Natural killer cell (primary cell): ENCODE data around the gene OTUD4. TPM values are rescaled to one million over a fixed set of nuclear protein-coding genes. Genes with fewer than 3 reads are reported as not detected.
A peak's percentile ranks its signal among the peaks of the same experiment; 100 is the strongest.

ENCODE experiments used
- ATAC-seq, 3 donors: fragments of 150-1000 bp in 2 of 3; fragments of 200-7000 bp in 1 of 3; cut with Tn5 transposase; 1 replicate in 1 of 3; 2 replicates in 2 of 3; pipeline ENCODE4 v1.10.0; 2021; ENCODE audit warnings: mild to moderate bottlenecking in 2 of 3, moderate library complexity in 2 of 3
- DNase-seq, 2 donors: peaks; one replicate each; pipeline versions ENCODE4 v3.0.0 to v3.0.0-alpha.2; 2013 to 2021; ENCODE audit warnings: mixed read lengths in 1 of 2
- H3K27ac ChIP-seq: one replicate; pipeline ENCODE4 v1.5.1; 2013; ENCODE audit warnings: mild to moderate bottlenecking, low read length
- H3K27me3 ChIP-seq: one replicate; pipeline ENCODE4 v1.6.1; 2013; ENCODE audit warnings: low read length; ENCODE audit not compliant: control insufficient read depth, insufficient read depth
- H3K36me3 ChIP-seq: one replicate; pipeline ENCODE4 v1.6.1; 2013; ENCODE audit warnings: low read length; ENCODE audit not compliant: control insufficient read depth, insufficient read depth
- H3K4me1 ChIP-seq: one replicate; pipeline ENCODE4 v1.6.1; 2013; ENCODE audit warnings: low read length; ENCODE audit not compliant: control insufficient read depth, insufficient read depth
- H3K4me3 ChIP-seq: one replicate; pipeline ENCODE4 v1.5.1; 2013; ENCODE audit warnings: low read length
- H3K9me3 ChIP-seq: one replicate; pipeline ENCODE4 v1.6.1; 2013; ENCODE audit warnings: low read length; ENCODE audit not compliant: control insufficient read depth, insufficient read depth
- H3K27ac Mint-ChIP-seq, 2 donors: one replicate each; pipeline ENCODE4 v1.8.0; 2022; ENCODE audit warnings: mild to moderate bottlenecking in 2 of 2, mixed read lengths in 2 of 2, moderate library complexity in 1 of 2
- H3K27me3 Mint-ChIP-seq, 2 donors: one replicate each; pipeline ENCODE4 v1.8.0; 2022; ENCODE audit warnings: low read depth in 2 of 2, mixed read lengths in 2 of 2
- H3K36me3 Mint-ChIP-seq: one replicate; pipeline ENCODE4 v1.8.0; 2022; ENCODE audit warnings: mixed read lengths
- H3K4me1 Mint-ChIP-seq, 2 donors: one replicate each; pipeline ENCODE4 v1.8.0; 2022; ENCODE audit warnings: mixed read lengths in 2 of 2
- H3K4me3 Mint-ChIP-seq: one replicate; pipeline ENCODE4 v1.8.0; 2022; ENCODE audit warnings: mild to moderate bottlenecking, moderate library complexity, mixed read lengths
- H3K9me3 Mint-ChIP-seq, 2 donors: one replicate each; pipeline ENCODE4 v1.8.0; 2022; ENCODE audit warnings: mixed read lengths in 2 of 2
- WGBS: methylation state at CpG from one replicate; pipeline ENCODE4 v1.1.7; 2013; ENCODE audit warnings: missing lambda C conversion rate; ENCODE audit not compliant: insufficient coverage; 5-methylcytosine and 5-hydroxymethylcytosine counted together
- intact Hi-C: fragments of 100-400 bp; cut with micrococcal nuclease; formaldehyde crosslinking; loops from one replicate; pipeline ENCODE4 v1.14.2; 2022
- total RNA-seq, 4 donors: library from RNA; stranded (reverse); fragments of 120-200 nt in 1 of 4; gene quantifications; one replicate each; pipeline versions ENCODE4 v1.2.3 to v1.2.4, GENCODE V29; 2013 to 2022
- TF ChIP-seq, protein P1 (sequence below): fragments of 200-600 bp; IDR thresholded peaks from one replicate; pipeline ENCODE4 v1.8.0; 2022; ENCODE audit warnings: antibody characterized with exemption

The OTUD4 gene
- total RNA-seq, 3 donors from 2014 or later (not counting 1 experiment from before 2014, with no cell fraction given) = 60.0 to 73.3 (median 71.6) TPM

DNA sequence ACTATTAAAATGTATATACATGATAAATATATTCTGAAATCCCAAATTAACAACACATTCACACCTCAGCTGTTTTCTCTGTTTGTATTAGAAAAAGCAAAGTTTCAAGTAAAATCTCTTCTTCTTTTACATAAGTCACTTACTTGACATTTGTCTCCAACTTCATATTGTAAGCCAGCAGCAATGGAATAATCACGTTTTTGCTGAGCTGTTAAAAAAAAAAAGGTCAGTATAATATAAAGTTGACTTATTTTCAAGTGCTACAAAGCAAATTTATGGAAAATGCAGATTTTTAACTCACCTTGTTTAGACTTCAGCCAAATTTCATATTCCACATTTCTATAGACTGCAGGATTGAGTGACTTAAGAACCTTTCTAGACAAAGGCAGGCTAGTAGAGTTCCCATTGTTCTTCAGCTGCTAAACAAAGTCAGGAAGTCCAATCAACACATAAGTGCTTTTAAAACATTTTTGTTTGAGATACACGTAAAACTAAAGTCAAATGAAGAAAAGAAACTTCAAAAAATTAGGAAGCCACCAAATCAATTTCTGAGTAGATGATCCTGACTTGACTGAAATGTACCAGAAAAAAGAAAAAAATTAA lies 25.0 kb downstream of the OTUD4 start:
- Histone ChIP-seq H3K9me3 (no peaks in the 10 kb centered on the region), H3K27ac (no peak overlapping the region), H3K4me1 (no peaks in the 10 kb centered on the region), H3K4me3 (no peak overlapping the region), H3K27me3 (no peaks in the 10 kb centered on the region), H3K36me3 (peaks cover 67% of the 10 kb centered on the region)
- DNase-seq = no peak
- WGBS = 100% methylated on average over 1 of the region's 2 CpGs
- TF ChIP-seq, protein P1, sequence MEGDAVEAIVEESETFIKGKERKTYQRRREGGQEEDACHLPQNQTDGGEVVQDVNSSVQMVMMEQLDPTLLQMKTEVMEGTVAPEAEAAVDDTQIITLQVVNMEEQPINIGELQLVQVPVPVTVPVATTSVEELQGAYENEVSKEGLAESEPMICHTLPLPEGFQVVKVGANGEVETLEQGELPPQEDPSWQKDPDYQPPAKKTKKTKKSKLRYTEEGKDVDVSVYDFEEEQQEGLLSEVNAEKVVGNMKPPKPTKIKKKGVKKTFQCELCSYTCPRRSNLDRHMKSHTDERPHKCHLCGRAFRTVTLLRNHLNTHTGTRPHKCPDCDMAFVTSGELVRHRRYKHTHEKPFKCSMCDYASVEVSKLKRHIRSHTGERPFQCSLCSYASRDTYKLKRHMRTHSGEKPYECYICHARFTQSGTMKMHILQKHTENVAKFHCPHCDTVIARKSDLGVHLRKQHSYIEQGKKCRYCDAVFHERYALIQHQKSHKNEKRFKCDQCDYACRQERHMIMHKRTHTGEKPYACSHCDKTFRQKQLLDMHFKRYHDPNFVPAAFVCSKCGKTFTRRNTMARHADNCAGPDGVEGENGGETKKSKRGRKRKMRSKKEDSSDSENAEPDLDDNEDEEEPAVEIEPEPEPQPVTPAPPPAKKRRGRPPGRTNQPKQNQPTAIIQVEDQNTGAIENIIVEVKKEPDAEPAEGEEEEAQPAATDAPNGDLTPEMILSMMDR = no peak
- no peak for ATAC-seq
- no peak overlapping the region for H3K4me3 Mint-ChIP-seq
- no peaks in the 10 kb centered on the region for H3K27me3 Mint-ChIP-seq
- intact Hi-C loops = no loop called here
- peaks cover 10% of the 10 kb centered on the region for H3K36me3 Mint-ChIP-seq
- H3K4me1 Mint-ChIP-seq = peaks cover 11 to 20% of the 10 kb centered on the region in 2 donors
- H3K9me3 Mint-ChIP-seq = no peaks in the 10 kb centered on the region
- H3K27ac Mint-ChIP-seq = no peak overlapping the region

DNA sequence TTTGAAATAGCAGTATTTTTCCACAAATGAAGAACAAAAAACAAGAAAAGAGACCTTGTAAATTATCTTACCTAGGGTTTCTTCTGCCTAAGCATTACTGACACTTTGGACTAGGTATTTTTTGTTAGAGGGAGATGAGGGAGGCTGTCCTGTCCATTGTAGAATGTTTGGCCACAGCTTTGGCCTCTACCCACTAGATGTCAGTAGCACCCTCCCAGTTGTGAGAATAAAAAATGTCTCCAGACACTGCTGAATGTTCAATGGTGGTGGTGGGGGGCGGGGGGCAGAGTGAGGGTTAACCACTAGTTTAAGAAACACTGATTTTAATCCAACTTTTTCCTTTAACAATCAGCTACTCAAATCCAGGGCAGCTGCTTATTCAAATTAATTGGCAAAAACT lies 25.8 kb downstream of the OTUD4 start:
- H3K27ac ChIP-seq = no peak overlapping the region
- H3K27ac Mint-ChIP-seq = peak overlapping the region; percentile 24 to 67
- peaks cover 12% of the 10 kb centered on the region for H3K36me3 Mint-ChIP-seq
- DNase-seq (peak in 1 of 2 donors; percentile 48), ATAC-seq (peak in 2 of 3 donors; percentile 62 to 64)
- H3K4me1 Mint-ChIP-seq = peaks cover 10 to 15% of the 10 kb centered on the region in 2 donors
- no peaks in the 10 kb centered on the region for H3K4me1 ChIP-seq
- peaks cover 69% of the 10 kb centered on the region for H3K36me3 ChIP-seq
- no peak overlapping the region for H3K4me3 Mint-ChIP-seq
- H3K4me3 ChIP-seq = no peak overlapping the region
- H3K27me3 Mint-ChIP-seq = no peaks in the 10 kb centered on the region
- TF ChIP-seq, protein P1 = no peak
- H3K9me3 Mint-ChIP-seq = no peaks in the 10 kb centered on the region
- no peaks in the 10 kb centered on the region for H3K9me3 ChIP-seq
- intact Hi-C loops = no loop called here
- no peaks in the 10 kb centered on the region for H3K27me3 ChIP-seq
- WGBS = no CpG with 5 or more reads among the region's 1 CpG

DNA sequence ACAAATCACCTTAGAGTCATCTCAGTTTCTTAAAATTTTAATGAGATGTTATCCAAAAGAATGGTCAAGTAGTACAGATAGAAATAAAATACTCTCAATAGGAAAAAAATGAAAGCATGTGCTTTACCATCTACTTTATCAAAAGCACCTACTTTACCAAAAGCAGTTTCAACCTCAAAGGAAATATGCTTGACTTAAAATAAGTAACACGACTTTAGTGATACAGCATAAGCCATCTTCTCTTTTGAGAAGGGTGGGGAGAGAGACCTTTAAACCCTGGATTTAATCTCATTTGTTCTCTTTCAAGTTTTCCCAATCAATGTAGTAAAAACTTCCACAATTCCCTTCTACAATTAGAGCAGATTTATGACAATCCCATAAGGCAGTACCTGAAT lies 26.5 kb downstream of the OTUD4 start:
- Histone ChIP-seq H3K4me1 (no peaks in the 10 kb centered on the region), H3K36me3 (peaks cover 69% of the 10 kb centered on the region), H3K27me3 (no peaks in the 10 kb centered on the region), H3K4me3 (no peak overlapping the region), H3K9me3 (no peaks in the 10 kb centered on the region), H3K27ac (no peak overlapping the region)
- H3K9me3 Mint-ChIP-seq = no peaks in the 10 kb centered on the region
- H3K27ac Mint-ChIP-seq = peak overlapping the region; percentile 24 to 67
- H3K4me1 Mint-ChIP-seq = peaks cover 3 to 11% of the 10 kb centered on the region in 2 donors
- no peaks in the 10 kb centered on the region for H3K27me3 Mint-ChIP-seq
- no peak overlapping the region for H3K4me3 Mint-ChIP-seq
- intact Hi-C loops = no loop called here
- DNase-seq (no peak), ATAC-seq (no peak)
- H3K36me3 Mint-ChIP-seq = peaks cover 19% of the 10 kb centered on the region
- WGBS = no CpG with 5 or more reads among the region's 1 CpG
- TF ChIP-seq, protein P1 = no peak
